ENCODE data around the gene FZD2.

DNA sequence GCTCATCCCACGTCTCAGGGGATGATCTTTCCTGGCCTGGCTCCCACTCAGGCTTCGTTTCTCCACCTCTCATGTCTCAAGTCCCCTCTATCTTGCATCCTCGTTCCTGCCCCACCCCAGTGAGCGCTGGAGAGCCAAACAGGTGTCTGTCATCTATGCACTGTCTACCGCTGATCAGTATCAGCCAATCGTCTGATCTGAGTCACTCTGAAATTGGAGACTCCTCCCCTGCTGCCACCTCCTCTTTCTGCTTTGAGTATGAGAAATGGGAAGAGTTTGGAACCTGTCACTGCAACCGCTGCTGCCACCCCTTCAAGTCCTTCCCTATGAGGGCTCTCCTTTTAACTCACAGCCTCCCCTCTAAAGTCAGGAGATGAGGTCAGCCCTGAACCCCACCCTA is 28.0 kb downstream of the FZD2 start:
- TF ChIP-seq POLR2AphosphoS5 (IDR thresholded peaks at IDR 0.05; ENCODE audit: low read depth, low read length) (no peak), POLR2A (IDR thresholded peaks at IDR 0.05; ENCODE audit: low read depth, low read length) (no peak)
